ENCODE data around the gene CDC23.
"Not testable (repeated sequence)": the region's sequence is repeated elsewhere in the genome, so short reads cannot be mapped to it uniquely, and the experiment has no call there.

The CDC23 gene

DNA sequence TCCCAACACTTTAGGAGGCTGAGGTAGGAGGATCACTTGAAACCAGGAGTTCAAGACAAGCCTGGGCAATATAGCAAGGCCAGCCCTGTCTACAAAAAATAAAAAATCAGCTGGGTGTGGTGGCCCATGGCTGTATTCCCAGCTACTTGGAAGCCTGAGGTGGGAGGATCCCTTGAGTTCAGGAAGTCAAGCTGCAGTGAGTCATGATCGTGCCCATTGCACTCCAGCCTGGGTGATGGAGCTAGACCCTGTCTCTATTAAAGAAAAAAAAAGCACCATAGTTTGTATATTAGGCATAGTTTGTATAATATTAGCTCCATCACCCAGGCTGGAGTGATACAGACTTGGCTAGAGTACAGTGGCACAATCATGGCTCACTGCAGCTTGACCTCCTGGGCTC lies 64.3 kb downstream of the CDC23 start:
- no peak for DNase-seq

DNA sequence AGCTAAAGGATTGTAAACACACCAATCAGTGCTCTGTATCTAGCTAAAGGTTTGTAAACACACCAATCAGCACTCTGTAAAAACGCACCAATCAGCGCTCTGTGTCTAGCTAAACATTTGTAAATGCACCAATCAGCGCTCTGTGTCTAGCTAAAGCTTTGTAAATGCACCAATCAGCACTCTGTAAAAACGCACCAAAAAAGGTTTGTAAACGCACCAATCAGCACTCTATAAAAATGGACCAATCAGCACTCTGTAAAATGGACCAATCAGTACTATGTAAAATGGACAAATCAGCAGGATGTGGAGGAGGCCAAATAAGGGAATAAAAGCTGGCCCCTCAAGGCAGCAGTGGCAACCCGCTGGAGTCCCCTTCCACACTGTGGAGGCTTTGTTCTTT lies 69.5 kb downstream of the CDC23 start:
- not testable (repeated sequence) for DNase-seq

DNA sequence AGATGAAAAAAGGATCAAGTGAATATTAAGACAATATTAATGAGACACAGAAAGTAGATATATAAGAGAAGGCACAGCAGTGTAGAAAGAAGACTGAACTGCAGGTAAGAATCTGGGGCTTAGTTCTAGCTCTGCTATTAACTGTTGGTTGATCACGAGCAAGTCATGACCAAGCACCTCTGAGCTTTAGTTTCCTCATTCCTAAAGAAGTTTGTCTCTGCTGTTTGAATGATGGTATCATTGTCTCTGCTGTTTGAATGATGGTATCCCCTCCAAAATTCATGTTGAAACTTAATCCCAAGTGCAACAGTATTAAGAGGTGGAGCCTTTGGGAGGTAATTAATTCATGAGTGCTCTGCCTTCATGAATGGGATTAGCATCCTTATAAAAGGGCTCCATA lies 71.4 kb downstream of the CDC23 start:
- DNase-seq: no peak

DNA sequence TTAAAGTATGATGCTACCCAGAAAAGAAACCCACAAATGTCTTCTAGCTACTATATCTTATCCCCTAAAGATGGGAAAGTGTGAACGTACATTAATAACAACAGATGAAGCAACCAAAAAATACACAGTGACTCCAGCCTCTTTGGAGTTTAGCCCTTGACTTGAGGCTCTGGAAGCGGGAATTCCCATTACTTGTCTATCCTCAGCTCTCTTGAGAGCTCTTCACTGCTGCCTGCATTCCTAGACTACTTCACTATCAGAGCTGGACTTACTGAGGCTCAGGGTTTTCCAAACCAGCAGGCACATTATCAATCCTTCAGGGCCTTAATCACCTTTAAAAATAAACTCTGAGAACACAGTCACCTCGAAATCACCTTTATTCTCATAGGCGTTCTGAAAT lies 72.9 kb downstream of the CDC23 start:
- no peak for DNase-seq

- no peak for DNase-seq
These were observed 73.4 kb downstream of the CDC23 start for GRCh38 chr5:138139781-138140090.

DNA sequence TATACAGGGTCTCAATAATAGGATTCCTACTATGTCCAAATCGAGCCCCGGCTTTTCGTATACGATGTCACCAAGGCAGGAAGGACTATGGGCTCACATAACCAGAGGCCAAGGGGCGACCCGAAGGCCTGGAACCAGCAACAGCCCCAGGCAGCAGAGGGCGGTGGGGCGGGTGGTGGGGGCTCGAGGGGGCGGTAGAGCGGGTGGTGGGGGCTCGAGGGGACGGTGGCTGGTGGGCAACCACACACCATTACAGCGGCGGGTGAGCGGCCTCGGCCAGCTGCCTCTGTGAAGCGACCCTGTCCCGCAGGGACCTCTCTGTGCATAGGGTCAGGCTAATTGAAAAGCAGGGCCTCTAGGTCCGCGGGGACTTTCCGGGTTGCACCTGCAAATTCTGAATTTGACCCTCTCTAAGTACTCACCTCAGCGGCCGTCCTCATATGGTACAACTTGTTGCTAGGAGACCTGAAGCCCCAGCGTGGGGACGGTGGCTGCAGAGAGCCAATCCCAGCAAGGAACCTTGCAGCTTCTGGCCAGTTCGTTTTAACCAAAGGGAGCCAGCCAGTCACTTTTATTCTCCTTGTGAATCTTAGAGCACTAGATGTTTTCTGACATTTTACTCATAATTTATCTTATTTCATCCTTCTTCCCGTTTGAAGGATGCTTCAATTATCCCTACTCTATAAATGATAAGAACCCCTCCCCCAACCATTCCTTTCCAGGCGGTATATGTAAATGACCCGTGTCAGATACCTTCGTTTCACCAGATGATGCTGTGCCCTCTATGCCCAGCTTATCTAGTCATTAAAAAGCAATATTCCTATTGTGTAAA lies 74.0 kb downstream of the CDC23 start, which contains the start of gene NME5:
Gene NME5, minus strand, starts transcription at position 480 of the 832 bp plus-strand sequence. CDS start 648 bp downstream, outside the sequence.
- peak in 54 of 56 donors; percentile 8 to 82 (median 50) for DNase-seq
